Raji (cell line): Measurements from ENCODE around the gene MEGF6.

ENCODE experiments used
- POLR2A ChIP-seq: IDR thresholded peaks from 2 replicates; pipeline ENCODE4 v1.6.1; 2011; ENCODE audit warnings: low read depth, low read length, control low read depth; ENCODE audit not compliant: insufficient read depth

Gene MEGF6

GRCh38 chr1:3553166-3553939 is 58.0 kb downstream of the MEGF6 start:
- TF ChIP-seq POLR2A, result no peak

GRCh38 chr1:3552751-3553150 is 58.6 kb downstream of the MEGF6 start:
- TF ChIP-seq POLR2A, result no peak

- no peak for TF ChIP-seq POLR2A
Measured at GRCh38 chr1:3552176-3552575, 59.1 kb downstream of the MEGF6 start.

- no peak for TF ChIP-seq POLR2A
Measured at GRCh38 chr1:3551711-3552110, 59.6 kb downstream of the MEGF6 start.

GRCh38 chr1:3551290-3551678 is 60.0 kb downstream of the MEGF6 start:
- no peak for TF ChIP-seq POLR2A

- no peak for TF ChIP-seq POLR2A
Measured at GRCh38 chr1:3550511-3551289, 60.6 kb downstream of the MEGF6 start.

- no peak for TF ChIP-seq POLR2A
Measured at GRCh38 chr1:3548895-3549294, 62.4 kb downstream of the MEGF6 start.

- no peak for TF ChIP-seq POLR2A
Measured at GRCh38 chr1:3548156-3548893, 63.0 kb downstream of the MEGF6 start.

GRCh38 chr1:3547055-3548005 is 64.0 kb downstream of the MEGF6 start:
- no peak for TF ChIP-seq POLR2A

GRCh38 chr1:3546048-3546384 is 65.3 kb downstream of the MEGF6 start:
- TF ChIP-seq POLR2A, result no peak

GRCh38 chr1:3545363-3546047 is 65.8 kb downstream of the MEGF6 start:
- no peak for TF ChIP-seq POLR2A

- TF ChIP-seq POLR2A, result no peak
Measured at GRCh38 chr1:3544040-3544977, 67.0 kb downstream of the MEGF6 start.
